ENCODE results near the gene BAG2.

GRCh38 chr6:57205550-57206328, 33.6 kb downstream of the BAG2 start:
- TF ChIP-seq SMC3 (IDR thresholded peaks at IDR 0.05; ENCODE audit: borderline replicate concordance, low read length) (no peak), EP300 (IDR thresholded peaks at IDR 0.05; ENCODE audit: borderline replicate concordance in 1 of 2, control insufficient read depth in 1 of 2, low read depth in 2 of 2, low read length in 2 of 2) (no peak), ZNF207 (IDR thresholded peaks at IDR 0.05; ENCODE audit: borderline replicate concordance) (no peak), BCL3 (IDR thresholded peaks at IDR 0.05; ENCODE audit: borderline replicate concordance, insufficient read depth, low read depth, low read length, poor library complexity, severe bottlenecking) (no peak), MAX (IDR thresholded peaks at IDR 0.05; ENCODE audit: low read depth, low read length) (no peak), POLR2A (IDR thresholded peaks at IDR 0.05; ENCODE audit: low read depth, low read length) (no peak), USF2 (IDR thresholded peaks at IDR 0.05; ENCODE audit: borderline replicate concordance, low read depth, low read length) (no peak), ELK1 (IDR thresholded peaks at IDR 0.05; ENCODE audit: low read depth, low read length) (no peak), YY1 (IDR thresholded peaks at IDR 0.05; ENCODE audit: low read depth, low read length) (no peak), GABPA (IDR thresholded peaks at IDR 0.05; ENCODE audit: low read depth) (no peak)

Data from GM12878 (cell line).